ENCODE data around the gene SLC22A2. TPM values are rescaled to one million over a fixed set of nuclear protein-coding genes. Genes with fewer than 3 reads are reported as not detected.

SLC22A2 gene
- total and polyA plus RNA-seq, 2 donors (not counting 3 experiments of a cell fraction or from before 2014, with no cell fraction given), result not detected

GRCh38 chr6:160277546-160277945, 18.9 kb upstream of the SLC22A2 start:
- Histone ChIP-seq H3K27ac (ENCODE audit: insufficient read depth, low read depth, low read length) (no peak overlapping the region), H4K20me1 (replicated peaks; ENCODE audit: control insufficient read depth, extremely low read depth, insufficient read depth, low read length) (no peaks in the 10 kb centered on the region), H3K79me2 (ENCODE audit: control insufficient read depth, insufficient read depth, low read length) (no peaks in the 10 kb centered on the region), H3K27me3 (ENCODE audit: control insufficient read depth in 2 of 2, insufficient read depth in 2 of 2, low read length in 2 of 2) (no peaks in the 10 kb centered on the region), H3K4me3 (replicated peaks in 1 of 3; ENCODE audit: insufficient read depth in 1 of 3, low read depth in 1 of 3, low read length in 3 of 3) (no peak overlapping the region), H3K4me2 (ENCODE audit: insufficient read depth, low read length) (no peak overlapping the region), H3K9me1 (replicated peaks; ENCODE audit: control insufficient read depth, extremely low read depth, insufficient read depth, low read length) (no peaks in the 10 kb centered on the region), H3K9ac (replicated peaks; ENCODE audit: extremely low read depth, insufficient read depth, low read length) (no peak overlapping the region), H3K9me3 (replicated peaks; ENCODE audit: control insufficient read depth, insufficient read depth, low read length) (peaks cover 7% of the 10 kb centered on the region), H3K4me1 (ENCODE audit: control insufficient read depth, extremely low read depth, insufficient read depth, low read length) (no peaks in the 10 kb centered on the region), H3K36me3 (ENCODE audit: control insufficient read depth in 2 of 2, extremely low read depth in 1 of 2, insufficient read depth in 2 of 2, low read length in 2 of 2) (no peaks in the 10 kb centered on the region), H2AFZ (ENCODE audit: low read depth, low read length) (no peak overlapping the region)
- TF ChIP-seq GATA2 (IDR thresholded peaks at IDR 0.05; ENCODE audit: insufficient read depth, insufficient read length, low read depth, low read length) (no peak), POLR2A (IDR thresholded peaks at IDR 0.05; ENCODE audit: low read depth, low read length) (no peak), CTCF (IDR thresholded peaks at IDR 0.05; ENCODE audit: extremely low read depth in 1 of 2, insufficient read depth in 1 of 2, low read depth in 1 of 2, low read length in 2 of 2) (no peak), POLR2AphosphoS5 (IDR thresholded peaks at IDR 0.05; ENCODE audit: insufficient read depth, low read depth, low read length) (no peak), MAX (IDR thresholded peaks at IDR 0.05; ENCODE audit: insufficient read depth, insufficient read length) (no peak), EZH2 (IDR thresholded peaks at IDR 0.05; ENCODE audit: borderline replicate concordance, low read depth, low read length, severe bottlenecking) (no peak), FOS (IDR thresholded peaks at IDR 0.05; ENCODE audit: borderline replicate concordance, insufficient read depth, low read length) (no peak)
- dilution Hi-C loops (cut with MboI; ENCODE audit: extremely low pct_ligation_motif_present, low sequenced_read_pairs) (no loop called here), intact Hi-C loops (cut with micrococcal nuclease) (no loop called here)
- CTCF ChIA-PET, result no interaction called here
- FAIRE-seq (no peak), DNase-seq (ENCODE audit: low read depth, low spot score) (no peak)
- no TSS peak for BruUV-seq (replicated peaks)
- POLR2A ChIA-PET, result no interaction called here

Measured in endothelial cell of umbilical vein (primary cell).